ENCODE data around the gene CARNS1. TPM values are rescaled to one million over a fixed set of nuclear protein-coding genes. Genes with fewer than 3 reads are reported as not detected.

The CARNS1 gene
- total RNA-seq, 3 donors from 2014 or later (not counting 1 experiment from before 2014, with no cell fraction given): 25.0 to 29.0 (median 25.0) TPM

- no peaks in the 10 kb centered on the region for H3K27me3 ChIP-seq (ENCODE audit: control insufficient read depth, insufficient read depth, low read length)
- H3K36me3 ChIP-seq (ENCODE audit: control insufficient read depth, insufficient read depth, low read length): peaks cover 30% of the 10 kb centered on the region
- intact Hi-C loops (cut with micrococcal nuclease): loop anchor here (2.0 kb wide), 1 partner anchor 34 kb away; no protein-coding TSS in a partner anchor
- Mint-ChIP-seq H3K36me3 (no peaks in the 10 kb centered on the region), H3K27me3 (ENCODE audit: low read depth in 2 of 2) (no peaks in the 10 kb centered on the region), H3K4me3 (peak overlapping the region; percentile 95), H3K9me3 (no peaks in the 10 kb centered on the region), H3K27ac (peak overlapping the region; percentile 85 to 88), H3K4me1 (peaks cover 65 to 86% of the 10 kb centered on the region in 2 donors)
- H3K4me3 ChIP-seq (ENCODE audit: low read length): peak overlapping the region; percentile 81
- DNase-seq (peak in 1 of 2 donors; percentile 71), ATAC-seq (peak in 2 of 3 donors; percentile 13 to 24)
- under 1% methylated on average over 6 of the region's 6 CpGs for WGBS (ENCODE audit: insufficient coverage)
- peak overlapping the region; percentile 41 for H3K27ac ChIP-seq (ENCODE audit: low read length)
- no peak for TF ChIP-seq CTCF (IDR thresholded peaks at IDR 0.05)
- peaks cover 88% of the 10 kb centered on the region for H3K4me1 ChIP-seq (ENCODE audit: control insufficient read depth, insufficient read depth, low read length)
- H3K9me3 ChIP-seq (ENCODE audit: control insufficient read depth, insufficient read depth, low read length): no peaks in the 10 kb centered on the region
Measured at GRCh38 chr11:67436459-67437081, 21.1 kb downstream of the CARNS1 start.

GRCh38 chr11:67437082-67437808 lies 21.8 kb downstream of the CARNS1 start, which contains the start of gene PTPRCAP:
TSS of gene PTPRCAP (minus strand) at chr11:67437682. CDS start at chr11:67437619, 63 bp downstream.
- H3K27me3 ChIP-seq (ENCODE audit: control insufficient read depth, insufficient read depth, low read length): no peaks in the 10 kb centered on the region
- Mint-ChIP-seq H3K4me3 (peak within 1 kb of the TSS; percentile 95), H3K36me3 (no peaks in the 10 kb centered on the region), H3K9me3 (no peaks in the 10 kb centered on the region), H3K4me1 (peaks cover 63 to 86% of the 10 kb centered on the region in 2 donors), H3K27ac (peak within 1 kb of the TSS; percentile 85 to 88), H3K27me3 (ENCODE audit: low read depth in 2 of 2) (no peaks in the 10 kb centered on the region)
- ATAC-seq (peak; percentile 40 to 67 (median 58)), DNase-seq (peak; percentile 62 to 86)
- under 1% methylated on average over 15 of the region's 26 CpGs for WGBS (ENCODE audit: insufficient coverage)
- H3K36me3 ChIP-seq (ENCODE audit: control insufficient read depth, insufficient read depth, low read length): peaks cover 23% of the 10 kb centered on the region
- intact Hi-C loops (cut with micrococcal nuclease): loop anchor here (2.0 kb wide), 1 partner anchor 34 kb away; no protein-coding TSS in a partner anchor
- H3K27ac ChIP-seq (ENCODE audit: low read length): peak within 1 kb of the TSS; percentile 75
- TF ChIP-seq CTCF (IDR thresholded peaks at IDR 0.05): no peak
- H3K4me3 ChIP-seq (ENCODE audit: low read length): peak within 1 kb of the TSS; percentile 81
- H3K4me1 ChIP-seq (ENCODE audit: control insufficient read depth, insufficient read depth, low read length): peaks cover 89% of the 10 kb centered on the region
- no peaks in the 10 kb centered on the region for H3K9me3 ChIP-seq (ENCODE audit: control insufficient read depth, insufficient read depth, low read length)

- Mint-ChIP-seq H3K9me3 (no peaks in the 10 kb centered on the region), H3K4me3 (peak overlapping the region; percentile 95), H3K27ac (peak overlapping the region; percentile 85 to 88), H3K4me1 (peaks cover 62 to 87% of the 10 kb centered on the region in 2 donors), H3K27me3 (ENCODE audit: low read depth in 2 of 2) (no peaks in the 10 kb centered on the region), H3K36me3 (no peaks in the 10 kb centered on the region)
- DNase-seq (no peak), ATAC-seq (no peak)
- Histone ChIP-seq H3K9me3 (ENCODE audit: control insufficient read depth, insufficient read depth, low read length) (no peaks in the 10 kb centered on the region), H3K36me3 (ENCODE audit: control insufficient read depth, insufficient read depth, low read length) (peaks cover 21% of the 10 kb centered on the region), H3K27me3 (ENCODE audit: control insufficient read depth, insufficient read depth, low read length) (no peaks in the 10 kb centered on the region), H3K4me3 (ENCODE audit: low read length) (peak overlapping the region; percentile 81), H3K27ac (ENCODE audit: low read length) (peak overlapping the region; percentile 75), H3K4me1 (ENCODE audit: control insufficient read depth, insufficient read depth, low read length) (peaks cover 89% of the 10 kb centered on the region)
- intact Hi-C loops (cut with micrococcal nuclease): loop anchor here (2.0 kb wide), 1 partner anchor 35 kb away; no protein-coding TSS in a partner anchor
- WGBS (ENCODE audit: insufficient coverage): 23% methylated on average over 3 of the region's 3 CpGs
- TF ChIP-seq CTCF (IDR thresholded peaks at IDR 0.05): no peak
Measured at GRCh38 chr11:67437809-67438157, 22.3 kb downstream of the CARNS1 start.
